Esophagus muscularis mucosa (tissue), 3 donors: Measurements from ENCODE around the gene SFXN5.

Experiments used
- POLR2A ChIP-seq: fragments of 450-650 bp; IDR thresholded peaks from one replicate; pipeline ENCODE4 v1.6.1; 2017; ENCODE audit warnings: antibody characterized with exemption, moderate library complexity, mild to moderate bottlenecking, low read depth
- TF ChIP-seq, protein P1 (sequence below), 3 experiments: fragments of 200-600 bp in 2 of 3; fragments of 450-650 bp in 1 of 3; sonication (generic) in 2 of 3; IDR thresholded peaks; one replicate each; pipeline ENCODE4 v1.5.1; 2017 to 2019; ENCODE audit warnings: antibody characterized with exemption in 3 of 3, mild to moderate bottlenecking in 2 of 3, moderate library complexity in 1 of 3

DNA sequence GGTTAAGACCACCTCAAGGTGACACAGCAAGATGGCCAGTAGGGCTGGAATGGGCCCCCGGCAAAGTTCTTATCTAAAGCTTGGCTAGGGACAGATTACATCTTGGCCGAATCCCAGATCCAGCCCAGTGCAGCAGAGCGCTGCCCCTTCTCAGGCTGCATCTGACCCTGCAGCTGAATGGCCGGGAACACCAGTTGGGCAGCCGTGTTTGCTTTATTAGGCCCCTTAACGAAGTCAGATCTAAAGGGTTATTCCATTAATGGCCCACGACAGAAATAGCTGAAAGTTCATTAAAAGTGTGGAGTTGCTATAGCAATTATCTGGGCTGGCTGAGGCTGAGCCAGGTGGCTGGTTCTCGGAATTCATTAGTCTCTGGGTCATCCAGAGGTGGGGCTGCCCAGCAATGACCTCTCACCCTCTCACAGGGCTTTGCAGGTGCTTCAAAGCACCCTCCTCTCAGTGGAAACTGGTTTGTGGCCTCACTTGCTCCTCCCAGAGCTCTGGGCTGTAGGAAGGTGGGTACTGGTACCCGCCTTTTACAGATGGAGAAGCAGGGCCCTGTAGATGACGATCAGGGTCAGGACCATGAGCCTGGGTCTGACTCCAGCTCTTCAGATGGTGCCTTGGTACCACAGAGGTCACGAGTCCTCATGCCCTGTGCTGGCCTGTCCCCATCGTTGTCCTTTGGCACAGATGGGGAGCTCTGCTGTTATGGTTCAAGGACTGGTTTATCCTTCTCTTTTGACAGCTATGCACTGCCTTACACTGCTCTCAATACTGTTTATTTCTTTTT, 85.4 kb downstream of the SFXN5 start:
- TF ChIP-seq, protein P1, sequence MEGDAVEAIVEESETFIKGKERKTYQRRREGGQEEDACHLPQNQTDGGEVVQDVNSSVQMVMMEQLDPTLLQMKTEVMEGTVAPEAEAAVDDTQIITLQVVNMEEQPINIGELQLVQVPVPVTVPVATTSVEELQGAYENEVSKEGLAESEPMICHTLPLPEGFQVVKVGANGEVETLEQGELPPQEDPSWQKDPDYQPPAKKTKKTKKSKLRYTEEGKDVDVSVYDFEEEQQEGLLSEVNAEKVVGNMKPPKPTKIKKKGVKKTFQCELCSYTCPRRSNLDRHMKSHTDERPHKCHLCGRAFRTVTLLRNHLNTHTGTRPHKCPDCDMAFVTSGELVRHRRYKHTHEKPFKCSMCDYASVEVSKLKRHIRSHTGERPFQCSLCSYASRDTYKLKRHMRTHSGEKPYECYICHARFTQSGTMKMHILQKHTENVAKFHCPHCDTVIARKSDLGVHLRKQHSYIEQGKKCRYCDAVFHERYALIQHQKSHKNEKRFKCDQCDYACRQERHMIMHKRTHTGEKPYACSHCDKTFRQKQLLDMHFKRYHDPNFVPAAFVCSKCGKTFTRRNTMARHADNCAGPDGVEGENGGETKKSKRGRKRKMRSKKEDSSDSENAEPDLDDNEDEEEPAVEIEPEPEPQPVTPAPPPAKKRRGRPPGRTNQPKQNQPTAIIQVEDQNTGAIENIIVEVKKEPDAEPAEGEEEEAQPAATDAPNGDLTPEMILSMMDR (IDR thresholded peaks at IDR 0.05): no peak
- TF ChIP-seq POLR2A: no peak
